ENCODE results near the gene SLC15A3. TPM values are rescaled to one million over a fixed set of nuclear protein-coding genes. Genes with fewer than 3 reads are reported as not detected.

Gene SLC15A3
- polyA plus RNA-seq, 3 donors, result 27.1 to 121 (median 35.0) TPM

GRCh38 chr11:60927061-60927592 is 24.8 kb downstream of the SLC15A3 start:
- Histone ChIP-seq H3K4me3 (replicated peaks in 1 of 3; ENCODE audit: low read depth in 2 of 3, low read length in 3 of 3) (no peak overlapping the region), H4K20me1 (ENCODE audit: insufficient read depth, low read length) (no peaks in the 10 kb centered on the region), H2AFZ (ENCODE audit: insufficient read depth, low read depth, low read length, poor library complexity, severe bottlenecking) (no peak overlapping the region), H3K27me3 (ENCODE audit: control insufficient read depth in 2 of 2, insufficient read depth in 2 of 2, low read length in 2 of 2) (peaks cover 25 to 55% of the 10 kb centered on the region in 2 donors), H3K27ac (ENCODE audit: low read depth in 1 of 2, low read length in 2 of 2) (no peak overlapping the region), H3K4me1 (ENCODE audit: control insufficient read depth in 1 of 2, insufficient read depth in 2 of 2, low read length in 2 of 2) (peaks cover 16% of the 10 kb centered on the region in 2 donors), H3K9ac (ENCODE audit: insufficient read depth, low read length, poor library complexity, severe bottlenecking) (no peak overlapping the region), H3K36me3 (replicated peaks in 1 of 2; ENCODE audit: control insufficient read depth in 1 of 2, insufficient read depth in 2 of 2, low read length in 2 of 2) (peaks cover 9 to 15% of the 10 kb centered on the region in 2 donors), H3K9me3 (replicated peaks in 1 of 2; ENCODE audit: control insufficient read depth in 1 of 2, insufficient read depth in 1 of 2, low read length in 2 of 2) (peaks cover 0 to 9% of the 10 kb centered on the region in 2 donors), H3K4me2 (replicated peaks; ENCODE audit: extremely low read depth, low read length, poor library complexity, severe bottlenecking) (no peak overlapping the region), H3K79me2 (ENCODE audit: insufficient read depth, low read length) (no peaks in the 10 kb centered on the region)
- no peak for DNase-seq
- intact Hi-C loops (cut with micrococcal nuclease), result no loop called here
- TF ChIP-seq CTCF (IDR thresholded peaks at IDR 0.05), result no peak
- Mint-ChIP-seq H3K27ac (no peak overlapping the region), H3K4me3 (peak overlapping the region in 1 of 2 donors; percentile 66), H3K9me3 (peaks cover 0 to 10% (median 4%) of the 10 kb centered on the region in 7 donors), H3K4me1 (peaks cover 11% of the 10 kb centered on the region), H3K27me3 (ENCODE audit: low read depth in 3 of 3) (peaks cover 60 to 82% (median 70%) of the 10 kb centered on the region in 3 donors), H3K36me3 (peaks cover 15 to 16% of the 10 kb centered on the region in 2 donors)
- 85% methylated on average over 5 of the region's 8 CpGs for WGBS (ENCODE audit: insufficient coverage)

- peak overlapping the region in 3 of 7 donors; percentile 4 to 72 (median 25) for H3K27ac Mint-ChIP-seq
- Histone ChIP-seq H3K9me3 (replicated peaks in 1 of 2; ENCODE audit: control insufficient read depth in 1 of 2, insufficient read depth in 1 of 2, low read length in 2 of 2) (peaks cover 0 to 9% of the 10 kb centered on the region in 2 donors), H4K20me1 (ENCODE audit: insufficient read depth, low read length) (no peaks in the 10 kb centered on the region), H3K4me1 (ENCODE audit: control insufficient read depth in 1 of 2, insufficient read depth in 2 of 2, low read length in 2 of 2) (peaks cover 16% of the 10 kb centered on the region in 2 donors), H3K4me2 (replicated peaks; ENCODE audit: extremely low read depth, low read length, poor library complexity, severe bottlenecking) (no peak overlapping the region), H3K4me3 (replicated peaks in 1 of 3; ENCODE audit: low read depth in 2 of 3, low read length in 3 of 3) (no peak overlapping the region), H3K79me2 (ENCODE audit: insufficient read depth, low read length) (no peaks in the 10 kb centered on the region), H3K9ac (ENCODE audit: insufficient read depth, low read length, poor library complexity, severe bottlenecking) (no peak overlapping the region), H3K27me3 (ENCODE audit: control insufficient read depth in 2 of 2, insufficient read depth in 2 of 2, low read length in 2 of 2) (peaks cover 25 to 55% of the 10 kb centered on the region in 2 donors), H2AFZ (ENCODE audit: insufficient read depth, low read depth, low read length, poor library complexity, severe bottlenecking) (no peak overlapping the region), H3K36me3 (replicated peaks in 1 of 2; ENCODE audit: control insufficient read depth in 1 of 2, insufficient read depth in 2 of 2, low read length in 2 of 2) (peaks cover 15 to 21% of the 10 kb centered on the region in 2 donors), H3K27ac (ENCODE audit: low read depth in 1 of 2, low read length in 2 of 2) (no peak overlapping the region)
- DNase-seq, result no peak
- H3K27me3 Mint-ChIP-seq (ENCODE audit: low read depth in 3 of 3), result peaks cover 60 to 79% (median 69%) of the 10 kb centered on the region in 3 donors
- H3K4me1 Mint-ChIP-seq, result peaks cover 11% of the 10 kb centered on the region
- peak overlapping the region in 1 of 2 donors; percentile 66 for H3K4me3 Mint-ChIP-seq
- intact Hi-C loops (cut with micrococcal nuclease), result no loop called here
- peaks cover 0 to 10% (median 4%) of the 10 kb centered on the region in 7 donors for H3K9me3 Mint-ChIP-seq
- H3K36me3 Mint-ChIP-seq, result peaks cover 22% of the 10 kb centered on the region in 2 donors
- no CpG with 5 or more reads among the region's 8 CpGs for WGBS (ENCODE audit: insufficient coverage)
- TF ChIP-seq CTCF (IDR thresholded peaks at IDR 0.05), result no peak
Observed at GRCh38 chr11:60926500-60926899, 25.5 kb downstream of the SLC15A3 start.

All from CD14-positive monocyte (primary cell).